K562 (cell line): ENCODE measurements around the gene EPB41L4A.

Source experiments
- BHLHE40 ChIP-seq: IDR thresholded peaks from 2 replicates; pipeline ENCODE4 v1.6.1; 2011; ENCODE audit warnings: low read length, improper control_type of control experiment
- CREB1 ChIP-seq, 2 experiments: sonication (generic) in 1 of 2; formaldehyde crosslinking in 1 of 2; IDR thresholded peaks; 2 replicates each; pipeline versions ENCODE4 v1.6.1 to v1.8.0; 2012 to 2022; ENCODE audit warnings: inconsistent platforms in 1 of 2, mild to moderate bottlenecking in 1 of 2, missing genetic modification reagents in 1 of 2, moderate library complexity in 1 of 2
- CTCF ChIP-seq, 3 experiments: IDR thresholded peaks in 2 of 3; conservative IDR thresholded peaks in 1 of 3; 2 replicates each; pipeline ENCODE4 v1.5.1; 2011 to 2012; ENCODE audit warnings: low read length in 3 of 3, mild to moderate bottlenecking in 3 of 3, control low read depth in 2 of 3, improper control_type of control experiment in 1 of 3, inconsistent platforms in 1 of 3, low read depth in 1 of 3, mixed read lengths in 1 of 3, moderate library complexity in 1 of 3; ENCODE audit not compliant: insufficient read depth in 2 of 3
- ESRRA ChIP-seq: fragments of 450-650 bp; IDR thresholded peaks from 2 replicates; pipeline ENCODE4 v1.6.1; 2014; ENCODE audit warnings: low read depth, mild to moderate bottlenecking, moderate library complexity, borderline replicate concordance
- FOXP1 ChIP-seq: sonication (generic); formaldehyde crosslinking; IDR thresholded peaks from 2 replicates; pipeline ENCODE4 v1.8.0; 2022; ENCODE audit warnings: mild to moderate bottlenecking, missing genetic modification reagents
- HIVEP1 ChIP-seq: fragments of 250-450 bp; sonication (Bioruptor Pico); IDR thresholded peaks from 2 replicates; pipeline ENCODE4 v1.4.0; 2020; ENCODE audit warnings: mild to moderate bottlenecking
- IRF2 ChIP-seq: sonication (generic); formaldehyde crosslinking; IDR thresholded peaks from 2 replicates; pipeline ENCODE4 v1.8.1; 2022; ENCODE audit warnings: mild to moderate bottlenecking, missing genetic modification reagents
- NKRF ChIP-seq: fragments of 450-650 bp; IDR thresholded peaks from 2 replicates; pipeline ENCODE4 v1.6.1; 2016; ENCODE audit warnings: borderline replicate concordance
- REST ChIP-seq, 2 experiments: fragments of 450-650 bp; formaldehyde crosslinking in 1 of 2; IDR thresholded peaks; 2 replicates each; pipeline versions ENCODE4 v1.4.0 to v1.6.1; 2014 to 2020; ENCODE audit warnings: mild to moderate bottlenecking in 2 of 2, borderline replicate concordance in 1 of 2, low read depth in 1 of 2
- SMAD2 ChIP-seq: fragments of 150-350 bp; IDR thresholded peaks from 2 replicates; pipeline ENCODE4 v1.6.1; 2014; ENCODE audit warnings: low read depth, mild to moderate bottlenecking, low read length
- ZNF324 ChIP-seq: fragments of 250-450 bp; sonication (Bioruptor Pico); IDR thresholded peaks from 2 replicates; pipeline ENCODE4 v1.4.0; 2020; ENCODE audit warnings: mild to moderate bottlenecking
- TF ChIP-seq, protein P1 (sequence below): fragments of 250-450 bp; sonication (Bioruptor Pico); IDR thresholded peaks from 2 replicates; pipeline ENCODE4 v1.8.0; 2021; ENCODE audit warnings: moderate library complexity, mild to moderate bottlenecking, inconsistent platforms
- TF ChIP-seq, protein P2 (sequence below): fragments of 250-450 bp; sonication (Bioruptor Pico); IDR thresholded peaks from 2 replicates; pipeline ENCODE4 v1.5.1; 2021; ENCODE audit warnings: mild to moderate bottlenecking
- TF ChIP-seq, protein P3 (sequence below): sonication (generic); formaldehyde crosslinking; IDR thresholded peaks from 2 replicates; pipeline ENCODE4 v1.8.0; 2023; ENCODE audit warnings: mild to moderate bottlenecking, missing genetic modification reagents

GRCh38 chr5:112386766-112387165, 32.3 kb downstream of the EPB41L4A start:
- no peak for TF ChIP-seq FOXP1 (CRISPR knock-in tag)
- TF ChIP-seq ZNF324 (CRISPR knock-in tag), result no peak
- TF ChIP-seq, protein P1, sequence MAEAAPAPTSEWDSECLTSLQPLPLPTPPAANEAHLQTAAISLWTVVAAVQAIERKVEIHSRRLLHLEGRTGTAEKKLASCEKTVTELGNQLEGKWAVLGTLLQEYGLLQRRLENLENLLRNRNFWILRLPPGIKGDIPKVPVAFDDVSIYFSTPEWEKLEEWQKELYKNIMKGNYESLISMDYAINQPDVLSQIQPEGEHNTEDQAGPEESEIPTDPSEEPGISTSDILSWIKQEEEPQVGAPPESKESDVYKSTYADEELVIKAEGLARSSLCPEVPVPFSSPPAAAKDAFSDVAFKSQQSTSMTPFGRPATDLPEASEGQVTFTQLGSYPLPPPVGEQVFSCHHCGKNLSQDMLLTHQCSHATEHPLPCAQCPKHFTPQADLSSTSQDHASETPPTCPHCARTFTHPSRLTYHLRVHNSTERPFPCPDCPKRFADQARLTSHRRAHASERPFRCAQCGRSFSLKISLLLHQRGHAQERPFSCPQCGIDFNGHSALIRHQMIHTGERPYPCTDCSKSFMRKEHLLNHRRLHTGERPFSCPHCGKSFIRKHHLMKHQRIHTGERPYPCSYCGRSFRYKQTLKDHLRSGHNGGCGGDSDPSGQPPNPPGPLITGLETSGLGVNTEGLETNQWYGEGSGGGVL, result no peak
- TF ChIP-seq REST (IDR thresholded peaks at IDR 0.05; ENCODE audit: borderline replicate concordance), result no peak
- TF ChIP-seq REST (CRISPR knock-in tag; IDR thresholded peaks at IDR 0.05; ENCODE audit: low read depth), result no peak
- TF ChIP-seq ESRRA, result no peak
- no peak for TF ChIP-seq CTCF (IDR thresholded peaks at IDR 0.05 in 2 of 3, conservative IDR thresholded peaks at IDR 0.05 in 1 of 3; ENCODE audit: insufficient read depth in 2 of 3, low read depth in 1 of 3, low read length in 3 of 3)
- no peak for TF ChIP-seq BHLHE40
- no peak for TF ChIP-seq IRF2
- TF ChIP-seq, protein P2, sequence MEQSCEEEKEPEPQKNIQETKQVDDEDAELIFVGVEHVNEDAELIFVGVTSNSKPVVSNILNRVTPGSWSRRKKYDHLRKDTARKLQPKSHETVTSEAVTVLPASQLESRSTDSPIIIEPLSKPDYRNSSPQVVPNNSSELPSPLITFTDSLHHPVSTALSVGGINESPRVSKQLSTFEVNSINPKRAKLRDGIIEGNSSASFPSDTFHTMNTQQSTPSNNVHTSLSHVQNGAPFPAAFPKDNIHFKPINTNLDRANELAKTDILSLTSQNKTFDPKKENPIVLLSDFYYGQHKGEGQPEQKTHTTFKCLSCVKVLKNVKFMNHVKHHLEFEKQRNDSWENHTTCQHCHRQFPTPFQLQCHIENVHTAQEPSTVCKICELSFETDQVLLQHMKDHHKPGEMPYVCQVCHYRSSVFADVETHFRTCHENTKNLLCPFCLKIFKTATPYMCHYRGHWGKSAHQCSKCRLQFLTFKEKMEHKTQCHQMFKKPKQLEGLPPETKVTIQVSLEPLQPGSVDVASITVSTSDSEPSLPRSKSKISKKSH, result no peak
- TF ChIP-seq SMAD2, result no peak
- TF ChIP-seq CREB1 (IDR thresholded peaks at IDR 0.05), result no peak
- no peak for TF ChIP-seq CREB1 (CRISPR knock-in tag; IDR thresholded peaks at IDR 0.05)
- no peak for TF ChIP-seq HIVEP1
- no peak for TF ChIP-seq NKRF
- TF ChIP-seq, protein P3, sequence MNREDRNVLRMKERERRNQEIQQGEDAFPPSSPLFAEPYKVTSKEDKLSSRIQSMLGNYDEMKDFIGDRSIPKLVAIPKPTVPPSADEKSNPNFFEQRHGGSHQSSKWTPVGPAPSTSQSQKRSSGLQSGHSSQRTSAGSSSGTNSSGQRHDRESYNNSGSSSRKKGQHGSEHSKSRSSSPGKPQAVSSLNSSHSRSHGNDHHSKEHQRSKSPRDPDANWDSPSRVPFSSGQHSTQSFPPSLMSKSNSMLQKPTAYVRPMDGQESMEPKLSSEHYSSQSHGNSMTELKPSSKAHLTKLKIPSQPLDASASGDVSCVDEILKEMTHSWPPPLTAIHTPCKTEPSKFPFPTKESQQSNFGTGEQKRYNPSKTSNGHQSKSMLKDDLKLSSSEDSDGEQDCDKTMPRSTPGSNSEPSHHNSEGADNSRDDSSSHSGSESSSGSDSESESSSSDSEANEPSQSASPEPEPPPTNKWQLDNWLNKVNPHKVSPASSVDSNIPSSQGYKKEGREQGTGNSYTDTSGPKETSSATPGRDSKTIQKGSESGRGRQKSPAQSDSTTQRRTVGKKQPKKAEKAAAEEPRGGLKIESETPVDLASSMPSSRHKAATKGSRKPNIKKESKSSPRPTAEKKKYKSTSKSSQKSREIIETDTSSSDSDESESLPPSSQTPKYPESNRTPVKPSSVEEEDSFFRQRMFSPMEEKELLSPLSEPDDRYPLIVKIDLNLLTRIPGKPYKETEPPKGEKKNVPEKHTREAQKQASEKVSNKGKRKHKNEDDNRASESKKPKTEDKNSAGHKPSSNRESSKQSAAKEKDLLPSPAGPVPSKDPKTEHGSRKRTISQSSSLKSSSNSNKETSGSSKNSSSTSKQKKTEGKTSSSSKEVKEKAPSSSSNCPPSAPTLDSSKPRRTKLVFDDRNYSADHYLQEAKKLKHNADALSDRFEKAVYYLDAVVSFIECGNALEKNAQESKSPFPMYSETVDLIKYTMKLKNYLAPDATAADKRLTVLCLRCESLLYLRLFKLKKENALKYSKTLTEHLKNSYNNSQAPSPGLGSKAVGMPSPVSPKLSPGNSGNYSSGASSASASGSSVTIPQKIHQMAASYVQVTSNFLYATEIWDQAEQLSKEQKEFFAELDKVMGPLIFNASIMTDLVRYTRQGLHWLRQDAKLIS (CRISPR knock-in tag), result no peak
